ENCODE measurements around the gene GOLGA6A. TPM values are rescaled to one million over a fixed set of nuclear protein-coding genes. Genes with fewer than 3 reads are reported as not detected.

Gene GOLGA6A
- total and polyA plus RNA-seq, 2 of the 8 experiments (the other 6 are each of a cell fraction or from before 2014, with no cell fraction given), result 0.80 to 1.0 TPM

DNA sequence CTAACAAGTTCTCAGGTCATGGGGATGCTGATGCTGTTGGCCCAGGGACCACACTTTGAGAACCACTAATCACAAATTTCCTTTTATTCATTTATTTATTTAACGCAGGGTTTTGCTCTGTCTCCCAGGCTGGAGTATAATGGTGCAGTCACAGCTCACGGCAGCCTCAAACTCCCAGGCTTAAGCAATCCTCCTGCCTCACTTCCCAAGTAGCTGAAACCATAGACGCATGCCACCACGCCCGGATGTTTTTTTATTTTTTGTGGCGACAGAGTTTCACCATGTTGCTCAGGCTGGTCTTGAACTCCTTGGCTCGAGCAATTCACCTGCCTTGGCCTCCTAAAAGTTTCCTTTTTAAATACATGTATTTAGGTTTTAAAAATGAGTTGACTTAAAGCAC, 27.4 kb upstream of the GOLGA6A start (continued):
- TF ChIP-seq HDAC2 (IDR thresholded peaks at IDR 0.05; ENCODE audit: borderline replicate concordance in 1 of 2, low read depth in 2 of 2, low read length in 2 of 2), result no peak

Data from H1 (cell line).